Measurements from ENCODE around the gene CD36.

- no peak for TF ChIP-seq USF2 (CRISPR knock-in tag; IDR thresholded peaks at IDR 0.05)
- TF ChIP-seq CREM (CRISPR knock-in tag; IDR thresholded peaks at IDR 0.05) = no peak
- no peak for TF ChIP-seq CREB1 (CRISPR knock-in tag; IDR thresholded peaks at IDR 0.05)
- TF ChIP-seq CTCF (IDR thresholded peaks at IDR 0.05) = no peak
- no peak for TF ChIP-seq TCF7 (CRISPR knock-in tag; IDR thresholded peaks at IDR 0.05; ENCODE audit: low read depth)
- no peak for TF ChIP-seq TP53 (CRISPR knock-in tag; IDR thresholded peaks at IDR 0.05)
- no peak for TF ChIP-seq ZNF263 (CRISPR knock-in tag; IDR thresholded peaks at IDR 0.05; ENCODE audit: low read depth)
- TF ChIP-seq JAZF1 (CRISPR knock-in tag; IDR thresholded peaks at IDR 0.05) = no peak
- TF ChIP-seq NR1H2 (CRISPR knock-in tag; IDR thresholded peaks at IDR 0.05) = no peak
- TF ChIP-seq STAT6 (CRISPR knock-in tag; conservative IDR thresholded peaks at IDR 0.05; ENCODE audit: low read depth) = no peak
- TF ChIP-seq ZNF121 (CRISPR knock-in tag; IDR thresholded peaks at IDR 0.05) = no peak
These were observed 14.8 kb downstream of the CD36 start for GRCh38 chr7:80653244-80653643.

Data from WTC11 (cell line).